SK-N-MC (cell line): ENCODE measurements around the gene IGFLR1.

ENCODE experiments used
- DNase-seq: peaks from one replicate; pipeline ENCODE4 v3.0.0-alpha.2; 2011; ENCODE audit warnings: low read depth, low spot score
- H3K27ac ChIP-seq: fragments of 200-600 bp; sonication (generic); 2 replicates; pipeline ENCODE4 v1.5.1; 2016; ENCODE audit warnings: mixed run types
- H3K36me3 ChIP-seq: fragments of 200-600 bp; sonication (generic); 2 replicates; pipeline ENCODE4 v1.6.1; 2017; ENCODE audit warnings: antibody characterized with exemption, low read length, mixed read lengths; ENCODE audit not compliant: insufficient read depth
- H3K4me3 ChIP-seq: fragments of 200-600 bp; sonication (generic); 2 replicates; pipeline ENCODE4 v1.5.1; 2016
- H3K9ac ChIP-seq: fragments of 200-600 bp; sonication (generic); 2 replicates; pipeline ENCODE4 v1.8.0; 2017; ENCODE audit warnings: mixed run types, mixed read lengths; ENCODE audit not compliant: insufficient read length
- H3K9me3 ChIP-seq: fragments of 200-600 bp; sonication (generic); 2 replicates; pipeline ENCODE4 v1.6.1; 2017; ENCODE audit warnings: low read depth, mild to moderate bottlenecking, antibody characterized with exemption, low read length, moderate library complexity, mixed read lengths
- EZH2 ChIP-seq: fragments of 200-600 bp; sonication (generic); IDR thresholded peaks from one replicate; pipeline ENCODE4 v1.6.1; 2017; ENCODE audit warnings: antibody characterized with exemption
- FOXP2 ChIP-seq: optimal IDR thresholded peaks from 2 replicates; pipeline ENCODE3; 2011; ENCODE audit warnings: mild to moderate bottlenecking, moderate library complexity; ENCODE audit not compliant: insufficient read depth; ENCODE audit errors: extremely low read length, control extremely low read depth
- POLR2AphosphoS5 ChIP-seq: IDR thresholded peaks from 2 replicates; pipeline ENCODE4 v1.6.1; 2012; ENCODE audit warnings: mild to moderate bottlenecking, low read depth, low read length, borderline replicate concordance

Gene IGFLR1

GRCh38 chr19:35753634-35754369 lies 11.6 kb upstream of the IGFLR1 start:
- no peak for DNase-seq

GRCh38 chr19:35752746-35753350 lies 10.6 kb upstream of the IGFLR1 start:
- Histone ChIP-seq H3K4me3 (no peak overlapping the region), H3K36me3 (no peaks in the 10 kb centered on the region; the same call in 1 of the 2 replicates), H3K9ac (no peak overlapping the region), H3K9me3 (no peaks in the 10 kb centered on the region), H3K27ac (no peak overlapping the region)
- DNase-seq, result no peak
- TF ChIP-seq POLR2AphosphoS5 (no peak), FOXP2 (no peak), EZH2 (no peak)

More at GRCh38 chr19:35753634-35754369, 11.6 kb upstream of the IGFLR1 start:
- Histone ChIP-seq H3K9me3 (no peaks in the 10 kb centered on the region), H3K4me3 (no peak overlapping the region), H3K9ac (no peak overlapping the region), H3K36me3 (no peaks in the 10 kb centered on the region; the same call in 1 of the 2 replicates), H3K27ac (no peak overlapping the region)
- TF ChIP-seq POLR2AphosphoS5 (no peak), FOXP2 (no peak), EZH2 (no peak)

GRCh38 chr19:35751839-35752745 lies 9.8 kb upstream of the IGFLR1 start:
- Histone ChIP-seq H3K27ac (no peak overlapping the region), H3K9ac (no peak overlapping the region), H3K4me3 (no peak overlapping the region), H3K9me3 (no peaks in the 10 kb centered on the region), H3K36me3 (no peaks in the 10 kb centered on the region; the same call in 1 of the 2 replicates)
- no peak for DNase-seq
- TF ChIP-seq POLR2AphosphoS5, result no peak
- no peak for TF ChIP-seq EZH2
- TF ChIP-seq FOXP2, result no peak

- Histone ChIP-seq H3K27ac (no peak overlapping the region), H3K36me3 (no peaks in the 10 kb centered on the region; the same call in 1 of the 2 replicates), H3K4me3 (no peak overlapping the region), H3K9ac (no peak overlapping the region), H3K9me3 (no peaks in the 10 kb centered on the region)
- no peak for DNase-seq
- no peak for TF ChIP-seq EZH2
- no peak for TF ChIP-seq POLR2AphosphoS5
- TF ChIP-seq FOXP2, result no peak
Observed at GRCh38 chr19:35750167-35750566, 7.9 kb upstream of the IGFLR1 start.

- peaks cover 3% of the 10 kb centered on the region; the same call in 1 of the 2 replicates for H3K36me3 ChIP-seq
- peak; percentile 98 for DNase-seq
- peak within 1 kb of the TSS; percentile 37; the same call in 1 of the 2 replicates for H3K27ac ChIP-seq
- TF ChIP-seq EZH2 (no peak), FOXP2 (no peak), POLR2AphosphoS5 (peak; percentile 74)
- H3K4me3 ChIP-seq, result peak within 1 kb of the TSS; percentile 98
- no peaks in the 10 kb centered on the region for H3K9me3 ChIP-seq
- peak within 1 kb of the TSS; percentile 91 for H3K9ac ChIP-seq
Observed at GRCh38 chr19:35748106-35749020, 6.1 kb upstream of the IGFLR1 start, which contains the start of gene LIN37. TSS of gene LIN37 (plus strand) at chr19:35748576. CDS start at chr19:35748725, 149 bp downstream.

GRCh38 chr19:35746531-35746930 lies 4.3 kb upstream of the IGFLR1 start:
- Histone ChIP-seq H3K36me3 (peaks cover 3% of the 10 kb centered on the region; the same call in 1 of the 2 replicates), H3K27ac (no peak overlapping the region), H3K4me3 (peak overlapping the region; percentile 87), H3K9me3 (no peaks in the 10 kb centered on the region), H3K9ac (peak overlapping the region; percentile 81)
- TF ChIP-seq POLR2AphosphoS5 (no peak), EZH2 (no peak), FOXP2 (no peak)
- no peak for DNase-seq

- peaks cover 3% of the 10 kb centered on the region; the same call in 1 of the 2 replicates for H3K36me3 ChIP-seq
- peak overlapping the region; percentile 87 for H3K4me3 ChIP-seq
- TF ChIP-seq FOXP2 (no peak), EZH2 (no peak), POLR2AphosphoS5 (no peak)
- 0 out of 2 replicates have a peak overlapping the region, but pooled peaks have one; percentile 7 for H3K27ac ChIP-seq
- H3K9me3 ChIP-seq, result no peaks in the 10 kb centered on the region
- H3K9ac ChIP-seq, result peak overlapping the region; percentile 81
- DNase-seq, result no peak
Observed at GRCh38 chr19:35746087-35746462, 3.8 kb upstream of the IGFLR1 start.
